Ramos (cell line): ENCODE data around the gene FAM193A.
"Not testable (repeated sequence)": the region's sequence is repeated elsewhere in the genome, so short reads cannot be mapped to it uniquely, and the experiment has no call there.

Experiments used
- in situ Hi-C: fragments of 300-500 bp; cut with MboI; formaldehyde crosslinking; loops from one replicate; pipeline ENCODE4 v1.14.3; 2022; ENCODE audit warnings: low sequenced_read_pairs; ENCODE audit not compliant: unreplicated experiment

Gene FAM193A

GRCh38 chr4:2702770-2703169, 166.3 kb downstream of the FAM193A start:
- in situ Hi-C loops: no loop called here

DNA sequence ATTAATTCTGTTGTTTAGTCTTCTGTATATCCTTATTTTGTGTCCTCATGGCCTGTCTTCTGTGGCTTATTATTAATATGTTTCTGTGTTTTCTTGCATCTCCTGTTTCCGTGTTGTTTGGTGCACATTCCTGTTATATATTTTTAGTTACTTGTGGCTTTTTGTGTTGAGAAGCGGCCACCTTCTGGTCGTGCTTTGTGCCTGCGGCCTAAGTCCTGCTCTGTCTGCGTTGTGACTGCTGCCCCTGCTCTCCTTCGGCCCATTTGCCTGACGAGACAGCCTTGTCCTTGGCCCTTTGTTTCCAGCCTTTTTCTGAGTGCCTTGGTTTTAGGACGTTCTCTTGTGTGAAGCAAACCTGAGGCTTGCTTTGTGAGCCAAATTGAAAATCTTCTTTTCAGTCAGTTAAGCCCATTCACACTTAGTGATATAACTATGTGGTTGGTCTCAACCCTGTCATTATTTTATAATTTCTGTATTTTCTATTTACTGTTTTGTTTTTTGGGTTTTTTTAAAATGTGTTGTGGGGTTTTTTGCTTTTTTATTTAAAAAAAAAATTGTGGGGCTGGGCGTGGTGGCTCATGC, 175.9 kb downstream of the FAM193A start:
- in situ Hi-C loops: no loop called here

DNA sequence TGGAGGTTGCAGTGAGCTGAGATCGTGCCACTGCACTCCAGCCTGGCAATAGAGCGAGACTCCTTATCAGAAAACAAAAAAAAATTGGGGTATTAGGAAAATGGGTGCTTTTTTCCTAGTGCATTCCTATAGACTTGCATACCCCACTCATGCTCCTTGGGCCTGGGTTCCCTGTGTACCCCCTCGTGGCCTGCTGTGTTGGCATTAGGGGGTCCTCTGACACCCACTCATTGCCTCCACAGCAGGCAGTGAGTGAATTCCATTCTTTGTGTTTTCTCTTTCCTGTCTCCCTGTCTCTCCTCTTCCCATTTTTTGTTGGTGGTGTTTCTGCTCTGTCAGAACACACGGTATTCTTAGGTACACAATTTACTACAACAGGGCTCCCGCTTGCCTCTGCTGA, 176.9 kb downstream of the FAM193A start:
- in situ Hi-C loops: no loop called here

DNA sequence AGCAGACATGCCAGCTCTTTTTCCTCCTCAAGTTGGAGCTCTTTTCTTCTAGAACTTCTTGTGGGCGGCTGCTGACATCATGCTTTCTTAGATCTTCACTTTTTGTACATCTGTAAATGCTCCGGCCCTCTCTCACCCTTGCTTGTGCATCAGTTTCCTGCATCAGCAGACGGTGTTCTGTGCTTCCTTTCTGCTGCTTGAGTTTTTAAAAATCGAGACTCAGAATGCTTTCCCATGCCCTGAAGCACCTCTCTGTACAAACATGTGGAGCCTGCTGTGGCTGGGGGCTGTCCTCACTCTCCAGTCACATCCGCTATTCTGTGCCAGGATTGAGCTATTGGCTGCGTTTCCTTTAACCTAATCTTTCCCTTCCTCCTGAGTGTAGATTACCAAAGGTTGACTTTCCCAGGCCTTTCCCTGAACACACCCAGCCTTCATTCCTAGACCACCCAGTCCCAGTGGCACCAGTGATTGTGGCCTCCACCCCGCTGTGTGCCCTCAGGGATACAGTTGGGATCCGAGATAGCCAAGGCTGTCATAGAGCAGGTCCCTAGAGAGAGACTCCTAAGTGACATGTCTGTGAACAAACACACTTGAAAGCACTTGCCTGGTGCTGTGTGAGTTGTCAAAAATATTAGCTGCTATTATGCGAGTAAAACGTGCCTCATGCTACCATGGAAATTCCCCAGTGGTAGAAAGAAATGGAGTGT, 177.8 kb downstream of the FAM193A start:
- in situ Hi-C loops: no loop called here

DNA sequence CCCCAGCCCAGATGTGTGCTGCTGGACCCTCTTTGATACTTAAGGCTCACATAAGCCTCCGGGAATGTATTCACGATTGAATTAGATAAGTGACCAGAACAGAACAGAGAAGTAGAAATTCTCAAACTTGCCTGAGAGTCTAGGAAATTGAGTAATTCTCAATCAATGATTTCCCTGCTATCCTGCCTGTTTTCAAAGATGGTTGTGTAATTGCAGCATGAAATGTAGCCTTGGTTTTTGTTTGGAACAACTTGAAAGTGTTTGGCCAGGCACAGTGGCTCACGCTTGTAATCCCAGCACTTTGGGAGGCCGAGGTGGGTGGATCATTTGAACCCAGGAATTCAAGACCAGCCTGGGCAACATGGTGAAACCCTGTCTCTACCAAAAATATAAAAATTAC, 178.5 kb downstream of the FAM193A start:
- in situ Hi-C loops: no loop called here

- in situ Hi-C loops: no loop called here
Observed at GRCh38 chr4:2715426-2715825, 179.0 kb downstream of the FAM193A start.

GRCh38 chr4:2716236-2716635, 179.8 kb downstream of the FAM193A start:
- in situ Hi-C loops: no loop called here

DNA sequence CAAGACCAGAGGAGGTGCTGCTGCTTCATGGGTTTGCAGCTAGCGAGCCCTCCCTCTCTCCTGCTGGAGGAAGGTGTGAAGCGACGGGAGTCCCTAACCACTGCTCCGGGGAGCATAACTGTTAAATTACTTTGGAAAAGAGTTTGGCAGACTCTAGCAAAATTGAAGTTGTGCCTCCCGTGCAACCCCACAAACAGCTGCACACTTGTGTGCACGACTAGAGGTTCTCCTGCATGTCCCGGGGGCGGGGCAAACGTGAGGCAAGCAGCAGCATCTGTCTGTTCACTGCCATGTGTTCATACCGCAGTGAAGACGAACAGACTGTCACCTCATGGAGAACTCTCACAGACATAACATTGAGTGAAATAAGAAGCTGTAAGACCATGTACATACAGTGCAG, 185.1 kb downstream of the FAM193A start:
- in situ Hi-C loops: no loop called here

GRCh38 chr4:2722033-2722432, 185.6 kb downstream of the FAM193A start:
- in situ Hi-C loops: no loop called here

DNA sequence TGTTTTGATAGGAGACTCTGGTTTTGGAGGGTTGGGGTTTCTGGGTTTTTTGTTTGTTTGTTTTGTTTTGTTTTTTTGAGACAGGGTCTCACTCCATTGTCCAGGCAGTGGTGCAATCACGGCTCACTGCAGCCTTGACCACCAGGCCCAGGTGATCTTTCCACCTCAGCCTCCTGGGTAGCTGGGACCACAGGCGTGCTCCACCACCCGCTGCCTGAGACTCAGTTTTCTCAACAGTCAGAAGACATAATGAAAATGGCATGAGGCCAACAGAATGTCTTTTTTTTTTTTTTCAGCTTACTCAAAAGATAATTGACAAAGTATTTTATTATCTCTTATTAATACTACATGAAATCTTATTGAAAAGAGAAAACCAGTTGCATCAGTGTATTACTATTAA, 187.3 kb downstream of the FAM193A start:
- in situ Hi-C loops: no loop called here

- in situ Hi-C loops: no loop called here
Observed at GRCh38 chr4:2725380-2725779, 188.9 kb downstream of the FAM193A start.

DNA sequence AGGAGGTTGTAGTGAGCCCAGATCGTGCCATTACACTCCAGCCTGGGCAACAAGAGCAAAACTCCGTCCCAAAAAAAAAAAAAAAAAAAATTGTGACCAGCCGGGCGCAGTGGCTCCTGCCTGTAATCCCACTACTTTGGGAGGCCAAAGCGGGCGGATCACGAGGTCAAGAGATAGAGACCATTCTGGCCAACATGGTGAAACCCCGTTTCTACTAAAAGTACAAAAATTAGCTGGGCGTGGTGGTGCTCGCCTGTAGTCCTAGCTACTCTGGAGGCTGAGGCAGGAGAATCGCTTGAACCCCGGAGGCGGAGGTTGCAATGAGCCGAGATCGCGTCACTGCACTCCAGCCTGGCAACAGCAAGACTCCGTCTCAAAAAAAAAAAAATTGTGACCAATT, 190.4 kb downstream of the FAM193A start:
- in situ Hi-C loops: not testable (repeated sequence)

DNA sequence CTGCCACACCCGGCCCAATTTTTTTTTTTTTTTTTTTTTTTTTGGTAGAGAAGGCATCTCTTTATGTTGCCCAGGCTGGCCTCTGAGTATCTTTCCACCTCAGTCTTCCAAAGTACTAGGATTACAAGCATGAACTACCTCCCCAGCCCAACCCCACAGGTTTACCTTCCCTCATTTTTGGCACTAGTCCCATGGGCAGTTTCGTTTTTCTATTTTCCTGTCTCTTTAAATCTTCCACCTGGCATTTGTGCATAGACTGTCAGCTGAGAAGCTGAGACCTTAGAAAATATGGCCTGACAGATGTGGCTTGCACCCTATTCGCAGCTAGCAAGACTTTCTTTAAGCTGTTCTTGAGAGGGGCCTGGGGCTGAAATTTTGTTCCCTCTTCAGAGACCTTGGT, 191.8 kb downstream of the FAM193A start:
- in situ Hi-C loops: no loop called here

- in situ Hi-C loops: no loop called here
Observed at GRCh38 chr4:2728806-2729532, 192.5 kb downstream of the FAM193A start.

DNA sequence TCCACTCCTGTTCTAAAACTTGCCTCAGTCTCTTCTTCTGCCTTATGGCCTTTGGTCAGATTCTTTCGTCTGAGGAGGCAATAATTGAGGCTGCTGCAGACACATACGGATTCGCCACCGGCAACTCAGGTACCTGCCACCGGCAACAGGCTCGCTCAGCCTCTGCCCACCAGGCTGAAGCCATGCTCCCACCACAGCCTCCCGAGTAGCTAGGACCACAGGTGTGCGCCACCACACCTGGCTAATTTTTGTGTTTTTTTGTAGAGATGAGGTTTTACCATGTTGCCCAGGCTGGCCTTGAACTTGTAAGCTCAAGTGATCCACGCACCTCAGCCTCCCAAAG, 193.1 kb downstream of the FAM193A start:
- in situ Hi-C loops: no loop called here

DNA sequence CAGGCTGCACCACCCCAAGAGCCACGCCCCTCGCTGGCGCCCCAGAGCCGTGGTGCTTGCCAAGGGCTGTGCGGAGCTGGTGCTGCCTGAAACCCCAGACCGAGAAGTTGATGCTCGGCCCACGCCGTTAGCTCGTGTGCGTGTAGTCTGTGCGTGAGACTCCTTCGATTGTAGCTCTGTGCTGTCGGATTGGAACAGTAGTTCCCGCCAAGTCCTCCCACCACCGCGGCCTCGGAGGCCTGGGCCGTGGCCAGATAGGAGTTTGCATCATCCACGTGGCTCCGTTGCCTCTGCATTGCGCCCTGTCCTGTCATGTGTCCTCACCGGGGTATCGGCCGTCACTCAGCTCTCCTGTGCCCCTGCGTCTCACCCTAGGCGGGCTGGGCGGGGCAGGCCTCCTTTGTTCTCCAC, 195.5 kb downstream of the FAM193A start:
- in situ Hi-C loops: no loop called here

DNA sequence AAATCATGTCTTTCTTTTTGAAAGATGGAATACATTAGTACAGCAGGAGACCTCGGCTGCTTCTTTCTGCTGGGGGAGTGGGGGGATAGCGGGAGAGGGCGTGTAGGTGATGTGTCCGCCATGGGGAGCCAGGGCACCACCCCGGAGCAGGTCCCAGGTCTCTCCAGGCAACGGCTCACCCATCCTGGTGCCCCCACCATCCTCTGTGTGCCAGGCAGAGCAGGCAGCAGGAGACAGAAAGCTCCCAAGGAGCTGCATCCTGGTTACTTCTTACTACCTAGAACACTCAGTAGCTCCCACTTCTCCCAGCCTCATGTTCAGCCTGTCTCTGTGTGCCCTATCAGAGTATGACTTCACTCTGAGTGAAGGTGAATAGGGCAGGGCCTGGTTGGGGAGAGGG, 196.1 kb downstream of the FAM193A start:
- in situ Hi-C loops: no loop called here

DNA sequence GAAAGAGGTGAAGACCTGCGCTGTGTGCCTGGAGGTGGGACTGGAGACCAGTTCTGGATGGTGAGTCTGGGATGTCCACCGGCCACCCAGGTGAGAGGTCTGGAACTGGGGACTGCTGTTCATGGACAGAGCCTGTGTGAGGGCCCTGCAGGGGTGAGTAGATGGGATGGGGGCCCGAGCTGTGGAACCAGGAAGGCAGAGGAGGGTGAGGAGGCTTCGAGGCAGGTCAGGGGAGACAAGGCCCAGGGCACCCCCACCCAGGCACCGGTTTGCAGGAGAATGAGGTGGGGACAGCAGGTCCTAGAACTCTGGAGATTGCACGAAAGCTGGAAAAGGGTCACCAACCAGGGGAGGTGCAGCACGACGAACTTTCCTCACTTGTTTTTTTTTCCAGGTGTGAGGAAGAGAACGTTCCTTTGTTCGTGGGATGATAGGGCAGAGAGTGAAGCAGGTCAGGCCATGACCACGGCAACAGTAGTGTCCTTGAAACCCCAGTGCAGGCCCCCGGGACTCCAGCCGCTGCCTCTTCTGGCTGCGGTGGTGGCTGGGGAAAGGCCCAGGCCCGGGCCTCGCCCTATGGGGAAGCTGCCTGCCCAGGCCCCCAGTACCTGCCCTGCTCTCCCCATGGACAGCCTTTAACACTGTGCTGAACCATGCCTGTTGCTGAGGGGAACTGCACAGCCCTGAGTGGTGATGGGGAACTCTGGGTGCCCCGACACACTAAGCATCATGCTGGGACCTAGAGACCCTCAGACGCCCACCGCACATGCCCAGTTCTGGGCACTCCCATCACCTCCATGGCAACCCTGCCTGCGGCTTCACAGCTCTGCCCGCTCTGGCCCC, 196.8 kb downstream of the FAM193A start:
- in situ Hi-C loops: no loop called here

GRCh38 chr4:2733844-2734574, 197.6 kb downstream of the FAM193A start:
- in situ Hi-C loops: no loop called here

GRCh38 chr4:2734612-2735011, 198.2 kb downstream of the FAM193A start:
- in situ Hi-C loops: no loop called here
